BJ (cell line): ENCODE results near the gene FRAS1. TPM values are rescaled to one million over a fixed set of nuclear protein-coding genes. Genes with fewer than 3 reads are reported as not detected.

Source experiments
- CTCF ChIA-PET: fragments of 350-600 bp; formaldehyde crosslinking; extraction: SDS; loops from one replicate; lab custom pipeline; 2021; ENCODE audit warnings: antibody characterized with exemption, inconsistent platforms; lab: Yijun Ruan, JAX
- POLR2A ChIA-PET: fragments of 300-600 bp; sonication (Branson Sonifier 250); formaldehyde crosslinking; extraction: SDS; loops from one replicate; lab custom pipeline; 2021; ENCODE audit warnings: antibody characterized with exemption; lab: Charles Lee
- DNase-seq: peaks from one replicate; pipeline ENCODE4 v3.0.0-alpha.2; 2011; ENCODE audit warnings: low read depth
- H3K27me3 ChIP-seq: 2 replicates; pipeline ENCODE4 v1.6.0; 2011; ENCODE audit warnings: low read length; ENCODE audit not compliant: control insufficient read depth, insufficient read depth
- H3K36me3 ChIP-seq: 2 replicates; pipeline ENCODE4 v1.5.1; 2011; ENCODE audit warnings: low read length; ENCODE audit not compliant: control insufficient read depth, insufficient read depth
- H3K4me3 ChIP-seq: 2 replicates; pipeline ENCODE4 v1.5.1; 2011; ENCODE audit warnings: low read depth, mild to moderate bottlenecking, control low read depth, low read length
- polyA plus RNA-seq: library from polyadenylated mRNA; depleted of rRNA; stranded (reverse); fragments of >200 nt; gene quantifications from 2 replicates; pipeline ENCODE4 v1.2.3, GENCODE V29; 2011
- TF ChIP-seq, protein P1 (sequence below): IDR thresholded peaks from 2 replicates; pipeline ENCODE4 v1.5.1; 2011; ENCODE audit warnings: low read depth, mild to moderate bottlenecking, control low read depth, inconsistent platforms, low read length, moderate library complexity; ENCODE audit not compliant: insufficient read depth

The FRAS1 gene
- polyA plus RNA-seq, 1 experiment, result 4.4 TPM

DNA sequence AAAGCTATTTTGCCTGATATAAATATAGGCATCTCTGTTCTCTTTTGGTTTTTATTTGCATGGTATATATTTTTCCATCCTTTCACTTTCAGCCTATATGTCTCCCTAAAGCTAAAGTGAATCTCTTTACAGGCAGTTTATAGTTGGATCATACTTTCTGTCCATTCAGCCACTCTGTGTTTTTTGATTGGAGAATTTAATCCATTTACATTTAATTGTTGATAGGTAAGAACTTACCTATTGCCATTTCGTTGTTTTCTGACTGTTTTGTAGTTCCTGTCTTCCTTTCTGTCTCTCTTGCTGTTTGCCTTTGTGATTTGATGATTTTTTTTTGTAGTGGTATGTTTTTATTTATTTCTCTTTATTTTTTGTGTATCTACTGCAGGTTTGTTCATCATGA lies 338.5 kb downstream of the FRAS1 start:
- Histone ChIP-seq H3K36me3 (no peaks in the 10 kb centered on the region), H3K27me3 (no peaks in the 10 kb centered on the region), H3K4me3 (no peak overlapping the region)
- CTCF ChIA-PET, result no interaction called here
- TF ChIP-seq, protein P1, sequence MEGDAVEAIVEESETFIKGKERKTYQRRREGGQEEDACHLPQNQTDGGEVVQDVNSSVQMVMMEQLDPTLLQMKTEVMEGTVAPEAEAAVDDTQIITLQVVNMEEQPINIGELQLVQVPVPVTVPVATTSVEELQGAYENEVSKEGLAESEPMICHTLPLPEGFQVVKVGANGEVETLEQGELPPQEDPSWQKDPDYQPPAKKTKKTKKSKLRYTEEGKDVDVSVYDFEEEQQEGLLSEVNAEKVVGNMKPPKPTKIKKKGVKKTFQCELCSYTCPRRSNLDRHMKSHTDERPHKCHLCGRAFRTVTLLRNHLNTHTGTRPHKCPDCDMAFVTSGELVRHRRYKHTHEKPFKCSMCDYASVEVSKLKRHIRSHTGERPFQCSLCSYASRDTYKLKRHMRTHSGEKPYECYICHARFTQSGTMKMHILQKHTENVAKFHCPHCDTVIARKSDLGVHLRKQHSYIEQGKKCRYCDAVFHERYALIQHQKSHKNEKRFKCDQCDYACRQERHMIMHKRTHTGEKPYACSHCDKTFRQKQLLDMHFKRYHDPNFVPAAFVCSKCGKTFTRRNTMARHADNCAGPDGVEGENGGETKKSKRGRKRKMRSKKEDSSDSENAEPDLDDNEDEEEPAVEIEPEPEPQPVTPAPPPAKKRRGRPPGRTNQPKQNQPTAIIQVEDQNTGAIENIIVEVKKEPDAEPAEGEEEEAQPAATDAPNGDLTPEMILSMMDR, result no peak
- POLR2A ChIA-PET, result no interaction called here
- no peak for DNase-seq

DNA sequence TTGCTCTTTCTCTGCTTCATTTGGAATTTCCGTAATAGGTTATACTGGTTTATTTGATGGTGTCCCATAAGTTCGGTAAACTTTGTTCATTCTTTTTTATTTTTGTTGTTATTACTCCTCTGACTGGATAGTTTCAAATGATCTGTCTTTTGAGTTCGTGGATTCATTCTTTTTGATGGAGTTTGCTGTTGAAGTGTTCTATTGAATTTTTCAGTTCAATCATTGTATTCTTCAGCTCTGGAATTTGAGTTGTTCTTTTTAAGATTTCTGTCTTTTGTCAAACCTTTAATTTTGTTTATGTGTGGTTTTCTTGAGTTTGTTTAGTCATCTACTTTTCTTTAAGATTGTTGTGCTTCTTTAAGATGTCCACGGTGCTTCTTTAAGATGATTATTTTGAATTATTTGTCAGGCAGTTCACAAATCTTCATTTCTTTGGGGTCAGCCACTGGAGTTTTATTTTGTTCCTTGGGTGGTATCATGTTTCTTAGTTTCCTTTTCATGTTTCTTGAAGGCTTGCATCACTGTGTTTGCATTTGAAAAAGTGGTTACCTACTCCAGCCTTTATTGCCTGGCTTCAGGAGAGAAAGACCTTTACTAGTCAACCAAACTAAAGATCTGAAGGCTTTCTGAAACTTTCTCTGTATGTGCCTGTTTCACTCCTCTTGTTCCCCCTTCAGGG lies 339.6 kb downstream of the FRAS1 start:
- DNase-seq, result no peak
- Histone ChIP-seq H3K27me3 (no peaks in the 10 kb centered on the region), H3K4me3 (no peak overlapping the region), H3K36me3 (no peaks in the 10 kb centered on the region)
- TF ChIP-seq, protein P1, result no peak
- CTCF ChIA-PET, result no interaction called here
- POLR2A ChIA-PET, result no interaction called here

DNA sequence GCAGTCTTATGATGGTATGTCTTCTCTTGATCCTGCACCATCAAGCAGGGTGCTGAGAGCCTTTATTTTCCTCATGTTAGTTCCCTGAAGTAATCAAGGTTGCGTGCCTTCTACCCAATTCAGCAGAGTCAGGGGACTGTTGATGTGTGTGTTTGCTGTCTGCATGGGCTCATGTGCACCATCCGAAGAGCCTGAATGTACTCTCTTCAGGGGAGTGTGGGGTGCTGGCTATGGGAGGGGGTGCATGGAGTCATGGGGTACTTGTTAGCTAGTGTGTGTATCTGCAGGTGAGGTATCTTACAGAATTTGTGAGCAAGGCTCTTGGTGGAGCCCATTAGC lies 340.1 kb downstream of the FRAS1 start:
- ChIA-PET CTCF (no interaction called here), POLR2A (no interaction called here)
- H3K27me3 ChIP-seq, result no peaks in the 10 kb centered on the region
- no peak for DNase-seq
- H3K36me3 ChIP-seq, result no peaks in the 10 kb centered on the region
- TF ChIP-seq, protein P1, result no peak
- no peak overlapping the region for H3K4me3 ChIP-seq

DNA sequence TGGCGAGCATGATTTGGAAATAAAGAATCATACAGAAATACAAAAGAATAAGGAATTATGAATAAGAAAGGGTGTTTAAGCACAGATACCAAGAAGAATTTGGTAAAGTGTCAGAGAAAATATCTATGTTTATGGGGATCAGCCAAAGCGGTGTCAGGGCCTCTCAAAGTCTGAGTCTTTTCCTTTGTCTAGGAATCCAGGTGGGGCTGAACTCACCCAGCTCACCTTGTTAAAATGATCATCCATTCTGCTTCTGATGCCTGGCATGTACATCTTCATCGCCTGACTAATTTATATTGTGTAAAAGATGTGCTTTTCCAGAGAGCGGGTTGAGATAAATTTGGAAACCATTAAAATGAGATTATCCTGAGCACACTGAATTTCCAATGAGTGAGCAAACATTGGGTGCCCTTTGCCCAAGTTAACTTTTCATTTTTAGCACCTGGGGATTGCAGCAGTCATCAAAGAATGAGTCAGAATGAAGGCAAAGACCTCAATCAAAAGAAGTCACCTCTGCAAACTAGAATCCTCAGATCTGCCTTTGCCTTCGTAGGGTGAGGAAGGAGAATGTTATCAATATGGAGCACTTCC lies 352.6 kb downstream of the FRAS1 start:
- TF ChIP-seq, protein P1, result no peak
- no peak for DNase-seq
- H3K36me3 ChIP-seq, result no peaks in the 10 kb centered on the region
- H3K4me3 ChIP-seq, result no peak overlapping the region
- H3K27me3 ChIP-seq, result no peaks in the 10 kb centered on the region
- POLR2A ChIA-PET, result no interaction called here
- CTCF ChIA-PET, result no interaction called here

DNA sequence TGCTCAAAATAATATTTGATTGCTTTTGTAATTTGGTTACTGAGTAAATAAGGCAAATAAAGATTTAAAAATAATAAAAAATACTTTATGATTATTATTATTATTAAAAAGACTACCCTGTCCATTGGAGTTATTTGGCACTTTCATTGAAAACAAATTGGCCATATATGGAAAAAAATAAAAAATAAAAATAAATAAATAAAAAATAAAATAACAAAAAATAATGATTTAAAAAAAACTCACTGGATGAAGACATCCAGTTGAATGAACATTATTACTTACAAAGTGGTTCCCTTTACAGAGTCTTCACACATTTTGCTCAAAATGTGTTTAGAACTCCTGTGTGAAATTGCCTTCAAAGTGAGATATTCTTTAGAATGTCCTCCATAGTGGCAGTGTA lies 353.1 kb downstream of the FRAS1 start:
- no peak for DNase-seq
- ChIA-PET POLR2A (no interaction called here), CTCF (no interaction called here)
- H3K27me3 ChIP-seq, result no peaks in the 10 kb centered on the region
- no peak overlapping the region for H3K4me3 ChIP-seq
- TF ChIP-seq, protein P1, result no peak
- H3K36me3 ChIP-seq, result no peaks in the 10 kb centered on the region
